K562 (cell line): ENCODE results near the gene CCDC85C. TPM values are rescaled to one million over a fixed set of nuclear protein-coding genes. Genes with fewer than 3 reads are reported as not detected.
A peak's percentile ranks its signal among the peaks of the same experiment; 100 is the strongest.

ENCODE experiments used
- ATAC-seq: fragments of 200-7000 bp; cut with Tn5 transposase; 3 replicates; pipeline ENCODE4 v1.9.1; 2020; ENCODE audit warnings: moderate library complexity
- BruUV-seq: library from RNA; stranded (reverse); fragments of 400-500 nt; replicated peaks from 2 replicates; lab custom pipeline; 2021; lab: Mats Ljungman, UMichigan
- CTCF ChIA-PET: fragments of 300-600 bp; formaldehyde crosslinking; extraction: SDS; loops from one replicate; lab custom pipeline; 2021; ENCODE audit warnings: low intra/inter-chr PET ratio; lab: Yijun Ruan, JAX
- POLR2A ChIA-PET: fragments of 300-600, 350-650 bp; sonication (Branson Sonifier 250); formaldehyde crosslinking; extraction: SDS; loops from one replicate; lab custom pipeline; 2021; ENCODE audit warnings: antibody characterized with exemption, inconsistent platforms; lab: Yijun Ruan, JAX
- DNase-seq, 4 experiments: peaks; one replicate each; pipeline versions ENCODE4 v3.0.0 to v3.0.0-alpha.2; 2011 to 2018; ENCODE audit warnings: low spot score in 3 of 4, mixed read lengths in 3 of 4; ENCODE audit errors: extremely low read depth in 1 of 4
- FAIRE-seq: peaks from 2 replicates; lab custom pipeline; 2011; peaks lifted over from hg19 to GRCh38; lab: Jason Lieb, UNC
- H2AFZ ChIP-seq: 2 replicates; pipeline ENCODE4 v1.6.0; 2011; ENCODE audit warnings: low read depth, low read length, control low read depth, inconsistent platforms
- H3K27ac ChIP-seq: fragments of 200-600 bp; 3 replicates; pipeline ENCODE4 v1.8.0; 2011; ENCODE audit warnings: low read depth, mild to moderate bottlenecking, control low read depth, inconsistent platforms, low read length, moderate library complexity, mixed read lengths; ENCODE audit errors: extremely low read depth
- H3K27me3 ChIP-seq, 2 experiments: fragments of 300-600 bp in 1 of 2; 2 replicates in 1 of 2; 3 replicates in 1 of 2; pipeline versions ENCODE4 v1.6.0 to v1.8.0; 2011; ENCODE audit warnings: inconsistent platforms in 2 of 2, low read length in 2 of 2, mild to moderate bottlenecking in 1 of 2, mixed read lengths in 1 of 2, moderate library complexity in 1 of 2; ENCODE audit not compliant: control insufficient read depth in 2 of 2, insufficient read depth in 2 of 2
- H3K36me3 ChIP-seq: fragments of 300-600 bp; 3 replicates; pipeline ENCODE4 v1.8.0; 2011; ENCODE audit warnings: mild to moderate bottlenecking, low read length, inconsistent platforms; ENCODE audit not compliant: control insufficient read depth, insufficient read depth
- H3K4me1 ChIP-seq, 2 experiments: fragments of 200-600 bp in 1 of 2; replicated peaks in 1 of 2; 2 replicates in 1 of 2; 3 replicates in 1 of 2; pipeline versions ENCODE4 v1.5.1 to v1.8.0; 2011; ENCODE audit warnings: inconsistent platforms in 2 of 2, low read length in 2 of 2, mild to moderate bottlenecking in 1 of 2, mixed read lengths in 1 of 2, moderate library complexity in 1 of 2; ENCODE audit not compliant: control insufficient read depth in 2 of 2, insufficient read depth in 2 of 2
- H3K4me2 ChIP-seq: 2 replicates; pipeline ENCODE4 v1.6.1; 2011; ENCODE audit warnings: low read length, control low read depth, inconsistent platforms, mixed read lengths; ENCODE audit not compliant: insufficient read depth
- H3K4me3 ChIP-seq: fragments of 200-600 bp; sonication (generic), shearing (Covaris generic); 2 replicates; pipeline ENCODE4 v1.5.1; 2016; ENCODE audit warnings: control low read depth, inconsistent platforms
- H3K79me2 ChIP-seq: fragments of 200-600 bp; 3 replicates; pipeline ENCODE4 v1.8.0; 2011; ENCODE audit warnings: low read length, inconsistent platforms; ENCODE audit not compliant: control insufficient read depth, insufficient read depth
- H3K9ac ChIP-seq, 2 experiments: 2 replicates each; pipeline versions ENCODE4 v1.6.0 to v1.6.1; 2011; ENCODE audit warnings: low read depth in 2 of 2, low read length in 2 of 2, control low read depth in 1 of 2, inconsistent platforms in 1 of 2, mild to moderate bottlenecking in 1 of 2, mixed read lengths in 1 of 2; ENCODE audit not compliant: insufficient read depth in 1 of 2
- H3K9me1 ChIP-seq: one replicate; pipeline ENCODE4 v1.6.0; 2011; ENCODE audit warnings: inconsistent platforms, mild to moderate bottlenecking, low read length, moderate library complexity; ENCODE audit not compliant: control insufficient read depth, insufficient read depth
- H3K9me3 ChIP-seq: replicated peaks from 2 replicates; pipeline ENCODE4 v1.5.1; 2011; ENCODE audit warnings: low read depth, low read length, inconsistent platforms; ENCODE audit not compliant: control insufficient read depth, insufficient read depth
- H4K20me1 ChIP-seq: replicated peaks from 2 replicates; pipeline ENCODE4 v1.6.1; 2011; ENCODE audit warnings: low read length, inconsistent platforms, mixed read lengths; ENCODE audit not compliant: control insufficient read depth, insufficient read depth
- ADNP ChIP-seq: fragments of 200-800 bp; sonication (Bioruptor generic); IDR thresholded peaks from 2 replicates; pipeline ENCODE4 v1.6.1; 2016; ENCODE audit warnings: missing genetic modification characterization, missing compliant biosample characterization
- CC2D1A ChIP-seq: fragments of 450-650 bp; IDR thresholded peaks from 2 replicates; pipeline ENCODE4 v1.6.1; 2017; ENCODE audit warnings: mild to moderate bottlenecking
- CSDE1 ChIP-seq, 2 experiments: fragments of 450-650 bp; IDR thresholded peaks; 2 replicates each; pipeline ENCODE4 v1.6.1; 2016; ENCODE audit warnings: mild to moderate bottlenecking in 1 of 2
- NFXL1 ChIP-seq: fragments of 450-650 bp; formaldehyde crosslinking; IDR thresholded peaks from 2 replicates; pipeline ENCODE4 v1.4.0; 2021; ENCODE audit warnings: mild to moderate bottlenecking
- NR2C2 ChIP-seq, 2 experiments: fragments of 200-800 bp in 1 of 2; sonication (Bioruptor generic) in 1 of 2; sonication (generic) in 1 of 2; formaldehyde crosslinking in 1 of 2; IDR thresholded peaks; 2 replicates each; pipeline versions ENCODE4 v1.6.1 to v1.8.0; 2016 to 2022; ENCODE audit warnings: mild to moderate bottlenecking in 1 of 2, missing compliant biosample characterization in 1 of 2, missing genetic modification characterization in 1 of 2, missing genetic modification reagents in 1 of 2
- POLR2H ChIP-seq: IDR thresholded peaks from 2 replicates; pipeline ENCODE4 v1.6.1; 2016; ENCODE audit warnings: missing genetic modification characterization, low read depth, mild to moderate bottlenecking, control low read depth, missing compliant biosample characterization, moderate library complexity
- ZNF354B ChIP-seq: fragments of 250-450 bp; sonication (Bioruptor Pico); IDR thresholded peaks from 2 replicates; pipeline ENCODE4 v1.4.0; 2020
- ZNF764 ChIP-seq: fragments of 250-450 bp; sonication (Bioruptor Pico); IDR thresholded peaks from 2 replicates; pipeline ENCODE4 v1.4.0; 2020; ENCODE audit warnings: low read depth, mild to moderate bottlenecking, moderate library complexity
- ZSCAN32 ChIP-seq: fragments of 450-650 bp; formaldehyde crosslinking; IDR thresholded peaks from 2 replicates; pipeline ENCODE4 v1.4.0; 2020; ENCODE audit warnings: mild to moderate bottlenecking, moderate library complexity
- WGBS: fragments of 100-300 bp; shearing (Covaris generic); methylation state at CpG from one replicate; pipeline ENCODE4 v1.1.6; 2016; ENCODE audit warnings: low coverage, mixed read lengths; ENCODE audit not compliant: insufficient coverage; ENCODE audit errors: missing lambda C conversion rate; 5-methylcytosine and 5-hydroxymethylcytosine counted together
- in situ Hi-C: fragments of 300-500 bp; cut with MboI; formaldehyde crosslinking; loops from 4 replicates; pipeline ENCODE4 v1.15.0; 2018; ENCODE audit warnings: inconsistent platforms, mixed read lengths
- intact Hi-C: fragments of 100-400 bp; cut with micrococcal nuclease; formaldehyde crosslinking; loops from 2 replicates; pipeline ENCODE4 v1.14.2; 2022
- polyA plus RNA-seq, 8 experiments: library from polyadenylated mRNA; depleted of rRNA in 4 of 8; stranded (reverse) in 5 of 8; unstranded in 3 of 8; fragments of >200 nt; fragmentation: Nextera tagmentation in 2 of 8; fragmentation: Illumina TruSeq in 1 of 8; extraction: Ambion mirVana in 2 of 8; extraction: Trizol in 1 of 8; gene quantifications; 2 replicates each; pipeline versions ENCODE4 v1.2.1 to v1.2.3, GENCODE V29; 2011 to 2014; ENCODE audit warnings: inconsistent platforms in 1 of 8, missing spikeins in 1 of 8
- total RNA-seq, 7 experiments: library from RNA; depleted of rRNA in 6 of 7; stranded (reverse); fragments of >200 nt in 6 of 7; fragmentation: Illumina TruSeq in 2 of 7; extraction: Trizol in 2 of 7; gene quantifications; 2 replicates each; pipeline versions ENCODE4 v1.2.1 to v1.2.3, GENCODE V29; 2011 to 2021; ENCODE audit warnings: low replicate concordance in 1 of 7
- TF ChIP-seq, protein P1 (sequence below): fragments of 450-650 bp; IDR thresholded peaks from one replicate; pipeline ENCODE4 v1.6.1; 2018; ENCODE audit warnings: mild to moderate bottlenecking, moderate library complexity; ENCODE audit not compliant: partially characterized antibody
- TF ChIP-seq, protein P2 (sequence below): fragments of 450-650 bp; IDR thresholded peaks from 2 replicates; pipeline ENCODE4 v1.7.0; 2016; ENCODE audit warnings: borderline replicate concordance
- TF ChIP-seq, protein P3 (sequence below): sonication (generic); formaldehyde crosslinking; IDR thresholded peaks from 2 replicates; pipeline ENCODE4 v1.9.0; 2022; ENCODE audit warnings: mild to moderate bottlenecking, missing genetic modification reagents
- TF ChIP-seq, protein P4 (sequence below): IDR thresholded peaks from 3 replicates; pipeline ENCODE4 v1.6.1; 2011; ENCODE audit warnings: borderline replicate concordance, mild to moderate bottlenecking, moderate library complexity; ENCODE audit not compliant: insufficient read length; ENCODE audit errors: extremely low read depth

CCDC85C gene
- total and polyA plus RNA-seq, 9 of the 15 experiments (the other 6 are each of a cell fraction or from before 2014, with no cell fraction given), result 0.18 to 22.0 (median 6.3) TPM

DNA sequence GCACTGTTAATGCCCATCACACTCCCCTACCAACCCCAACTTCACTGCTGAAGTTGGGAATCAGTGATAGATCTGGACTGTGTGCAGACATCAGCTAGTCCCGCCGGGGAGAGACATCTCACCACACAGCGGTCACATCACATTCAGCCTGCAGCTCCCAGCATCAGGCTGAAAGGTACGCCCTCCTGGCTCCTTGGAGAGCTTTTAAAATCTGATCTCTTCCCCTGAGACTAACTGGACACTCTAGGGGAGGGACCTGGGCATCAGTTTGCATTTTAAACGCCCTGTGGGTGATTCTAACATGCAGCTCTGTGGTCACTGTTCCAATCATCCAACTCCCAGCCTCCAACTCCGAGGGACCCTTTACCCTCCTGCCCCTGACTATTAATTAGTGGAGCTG is 58.4 kb downstream of the CCDC85C start:
- no peaks in the 10 kb centered on the region for H3K27me3 ChIP-seq
- intact Hi-C loops, result no loop called here
- no peak for FAIRE-seq

More for the DNA sequence above, 58.4 kb downstream of the CCDC85C start:
- 8% methylated on average over 4 of the region's 6 CpGs for WGBS
- no peak overlapping the region for H3K27ac ChIP-seq
- peak overlapping the region in 1 of 2 experiments; percentile 65; a peak in 1 of 4 replicates for H3K9ac ChIP-seq
- H3K9me3 ChIP-seq, result no peaks in the 10 kb centered on the region
- in situ Hi-C loops, result no loop called here
- ChIA-PET POLR2A (interaction anchor here (0.7 kb wide), 1 partner anchor 20 kb away, joined by 4 read pairs; no protein-coding TSS in a partner anchor), CTCF (no interaction called here)
- ATAC-seq (peak; percentile 51), DNase-seq (peak in 1 of 4 experiments; percentile 6)
- H3K4me3 ChIP-seq, result no peak overlapping the region
- no peaks in the 10 kb centered on the region for H3K36me3 ChIP-seq
- H3K79me2 ChIP-seq, result no peaks in the 10 kb centered on the region; the same call in 1 of the 3 replicates
- peaks cover 13 to 40% of the 10 kb centered on the region in 2 experiments for H3K4me1 ChIP-seq
- H3K4me2 ChIP-seq, result peak overlapping the region; percentile 32; the same call in 1 of the 2 replicates
- peaks cover 45% of the 10 kb centered on the region for H4K20me1 ChIP-seq
- no TSS peak for BruUV-seq
- H3K9me1 ChIP-seq, result peaks cover 3% of the 10 kb centered on the region
- no peak overlapping the region for H2AFZ ChIP-seq
- TF ChIP-seq, protein P1, sequence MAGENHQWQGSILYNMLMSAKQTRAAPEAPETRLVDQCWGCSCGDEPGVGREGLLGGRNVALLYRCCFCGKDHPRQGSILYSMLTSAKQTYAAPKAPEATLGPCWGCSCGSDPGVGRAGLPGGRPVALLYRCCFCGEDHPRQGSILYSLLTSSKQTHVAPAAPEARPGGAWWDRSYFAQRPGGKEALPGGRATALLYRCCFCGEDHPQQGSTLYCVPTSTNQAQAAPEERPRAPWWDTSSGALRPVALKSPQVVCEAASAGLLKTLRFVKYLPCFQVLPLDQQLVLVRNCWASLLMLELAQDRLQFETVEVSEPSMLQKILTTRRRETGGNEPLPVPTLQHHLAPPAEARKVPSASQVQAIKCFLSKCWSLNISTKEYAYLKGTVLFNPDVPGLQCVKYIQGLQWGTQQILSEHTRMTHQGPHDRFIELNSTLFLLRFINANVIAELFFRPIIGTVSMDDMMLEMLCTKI, result no peak
- TF ChIP-seq NFXL1 (CRISPR knock-in tag) (no peak), POLR2H (tag) (no peak), ZSCAN32 (CRISPR knock-in tag) (no peak), CSDE1 (IDR thresholded peaks at IDR 0.05) (no peak), CC2D1A (no peak), NR2C2 (CRISPR knock-in tag; IDR thresholded peaks at IDR 0.05) (no peak), NR2C2 (tag; IDR thresholded peaks at IDR 0.05) (no peak), ZNF354B (CRISPR knock-in tag) (no peak), ADNP (no peak), ZNF764 (CRISPR knock-in tag) (no peak)
- TF ChIP-seq, protein P2, sequence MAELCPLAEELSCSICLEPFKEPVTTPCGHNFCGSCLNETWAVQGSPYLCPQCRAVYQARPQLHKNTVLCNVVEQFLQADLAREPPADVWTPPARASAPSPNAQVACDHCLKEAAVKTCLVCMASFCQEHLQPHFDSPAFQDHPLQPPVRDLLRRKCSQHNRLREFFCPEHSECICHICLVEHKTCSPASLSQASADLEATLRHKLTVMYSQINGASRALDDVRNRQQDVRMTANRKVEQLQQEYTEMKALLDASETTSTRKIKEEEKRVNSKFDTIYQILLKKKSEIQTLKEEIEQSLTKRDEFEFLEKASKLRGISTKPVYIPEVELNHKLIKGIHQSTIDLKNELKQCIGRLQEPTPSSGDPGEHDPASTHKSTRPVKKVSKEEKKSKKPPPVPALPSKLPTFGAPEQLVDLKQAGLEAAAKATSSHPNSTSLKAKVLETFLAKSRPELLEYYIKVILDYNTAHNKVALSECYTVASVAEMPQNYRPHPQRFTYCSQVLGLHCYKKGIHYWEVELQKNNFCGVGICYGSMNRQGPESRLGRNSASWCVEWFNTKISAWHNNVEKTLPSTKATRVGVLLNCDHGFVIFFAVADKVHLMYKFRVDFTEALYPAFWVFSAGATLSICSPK, result no peak
- TF ChIP-seq, protein P3, sequence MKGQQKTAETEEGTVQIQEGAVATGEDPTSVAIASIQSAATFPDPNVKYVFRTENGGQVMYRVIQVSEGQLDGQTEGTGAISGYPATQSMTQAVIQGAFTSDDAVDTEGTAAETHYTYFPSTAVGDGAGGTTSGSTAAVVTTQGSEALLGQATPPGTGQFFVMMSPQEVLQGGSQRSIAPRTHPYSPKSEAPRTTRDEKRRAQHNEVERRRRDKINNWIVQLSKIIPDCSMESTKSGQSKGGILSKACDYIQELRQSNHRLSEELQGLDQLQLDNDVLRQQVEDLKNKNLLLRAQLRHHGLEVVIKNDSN (CRISPR knock-in tag), result no peak
- TF ChIP-seq, protein P4, sequence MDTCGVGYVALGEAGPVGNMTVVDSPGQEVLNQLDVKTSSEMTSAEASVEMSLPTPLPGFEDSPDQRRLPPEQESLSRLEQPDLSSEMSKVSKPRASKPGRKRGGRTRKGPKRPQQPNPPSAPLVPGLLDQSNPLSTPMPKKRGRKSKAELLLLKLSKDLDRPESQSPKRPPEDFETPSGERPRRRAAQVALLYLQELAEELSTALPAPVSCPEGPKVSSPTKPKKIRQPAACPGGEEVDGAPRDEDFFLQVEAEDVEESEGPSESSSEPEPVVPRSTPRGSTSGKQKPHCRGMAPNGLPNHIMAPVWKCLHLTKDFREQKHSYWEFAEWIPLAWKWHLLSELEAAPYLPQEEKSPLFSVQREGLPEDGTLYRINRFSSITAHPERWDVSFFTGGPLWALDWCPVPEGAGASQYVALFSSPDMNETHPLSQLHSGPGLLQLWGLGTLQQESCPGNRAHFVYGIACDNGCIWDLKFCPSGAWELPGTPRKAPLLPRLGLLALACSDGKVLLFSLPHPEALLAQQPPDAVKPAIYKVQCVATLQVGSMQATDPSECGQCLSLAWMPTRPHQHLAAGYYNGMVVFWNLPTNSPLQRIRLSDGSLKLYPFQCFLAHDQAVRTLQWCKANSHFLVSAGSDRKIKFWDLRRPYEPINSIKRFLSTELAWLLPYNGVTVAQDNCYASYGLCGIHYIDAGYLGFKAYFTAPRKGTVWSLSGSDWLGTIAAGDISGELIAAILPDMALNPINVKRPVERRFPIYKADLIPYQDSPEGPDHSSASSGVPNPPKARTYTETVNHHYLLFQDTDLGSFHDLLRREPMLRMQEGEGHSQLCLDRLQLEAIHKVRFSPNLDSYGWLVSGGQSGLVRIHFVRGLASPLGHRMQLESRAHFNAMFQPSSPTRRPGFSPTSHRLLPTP, result no peak
